ENCODE data around the gene LNPEP.
A peak's percentile ranks its signal among the peaks of the same experiment; 100 is the strongest.

LNPEP gene

DNA sequence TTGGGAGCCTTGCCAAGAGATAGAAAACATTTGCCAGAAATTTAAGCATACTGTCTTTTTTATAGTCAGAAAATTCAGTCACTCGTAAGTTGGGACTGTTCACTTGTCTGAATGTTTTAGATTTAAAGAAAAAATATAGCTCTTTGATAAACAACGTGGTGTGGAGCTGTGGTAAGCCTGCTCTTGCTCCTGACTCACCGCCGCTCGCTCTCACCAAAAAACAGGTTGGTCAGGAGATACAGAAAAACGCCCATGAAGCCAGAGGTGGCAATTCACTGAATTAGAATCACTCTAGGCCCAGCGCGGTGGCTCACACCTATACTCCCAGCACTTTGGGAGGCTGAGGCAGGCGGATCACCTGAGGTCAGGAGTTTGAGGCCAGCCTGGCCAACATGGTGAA is 6.2 kb downstream of the LNPEP start:
- Histone ChIP-seq H3K79me2 (ENCODE audit: insufficient read depth, low read length) (peaks cover 97% of the 10 kb centered on the region), H3K36me3 (ENCODE audit: low read length) (peaks cover 24% of the 10 kb centered on the region)
- TF ChIP-seq, protein P1, sequence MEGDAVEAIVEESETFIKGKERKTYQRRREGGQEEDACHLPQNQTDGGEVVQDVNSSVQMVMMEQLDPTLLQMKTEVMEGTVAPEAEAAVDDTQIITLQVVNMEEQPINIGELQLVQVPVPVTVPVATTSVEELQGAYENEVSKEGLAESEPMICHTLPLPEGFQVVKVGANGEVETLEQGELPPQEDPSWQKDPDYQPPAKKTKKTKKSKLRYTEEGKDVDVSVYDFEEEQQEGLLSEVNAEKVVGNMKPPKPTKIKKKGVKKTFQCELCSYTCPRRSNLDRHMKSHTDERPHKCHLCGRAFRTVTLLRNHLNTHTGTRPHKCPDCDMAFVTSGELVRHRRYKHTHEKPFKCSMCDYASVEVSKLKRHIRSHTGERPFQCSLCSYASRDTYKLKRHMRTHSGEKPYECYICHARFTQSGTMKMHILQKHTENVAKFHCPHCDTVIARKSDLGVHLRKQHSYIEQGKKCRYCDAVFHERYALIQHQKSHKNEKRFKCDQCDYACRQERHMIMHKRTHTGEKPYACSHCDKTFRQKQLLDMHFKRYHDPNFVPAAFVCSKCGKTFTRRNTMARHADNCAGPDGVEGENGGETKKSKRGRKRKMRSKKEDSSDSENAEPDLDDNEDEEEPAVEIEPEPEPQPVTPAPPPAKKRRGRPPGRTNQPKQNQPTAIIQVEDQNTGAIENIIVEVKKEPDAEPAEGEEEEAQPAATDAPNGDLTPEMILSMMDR (IDR thresholded peaks at IDR 0.05; ENCODE audit: insufficient read depth, low read length, poor library complexity, severe bottlenecking) = no peak
- no peak for TF ChIP-seq EZH2phosphoT487 (conservative IDR thresholded peaks at IDR 0.05; ENCODE audit: low read length)

DNA sequence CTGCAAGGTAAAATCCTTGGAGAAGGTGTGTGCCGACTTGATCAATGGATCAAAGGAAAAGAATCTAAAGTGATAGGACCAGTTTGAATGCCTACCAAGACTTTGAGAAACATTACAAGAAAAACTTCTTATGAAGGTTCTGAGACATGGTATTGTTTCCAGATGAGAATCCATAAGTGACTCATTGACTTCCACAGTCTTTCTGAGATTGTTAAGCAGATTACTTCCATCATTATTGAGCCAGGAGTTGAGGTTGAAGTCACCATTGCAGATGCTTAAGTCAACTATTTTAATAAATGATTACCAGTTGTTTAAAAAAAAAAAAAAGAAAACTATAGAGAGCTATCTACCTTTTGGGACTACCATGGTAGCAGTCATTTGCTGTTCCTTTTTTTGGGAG is 7.0 kb downstream of the LNPEP start:
- no peaks in the 10 kb centered on the region for H3K9me2 ChIP-seq (replicated peaks; ENCODE audit: insufficient read depth, low read length)
- H2AFZ ChIP-seq (ENCODE audit: low read depth, low read length, severe bottlenecking) = no peak overlapping the region
- no peak overlapping the region for H3K4me2 ChIP-seq (ENCODE audit: low read depth, low read length, poor library complexity, severe bottlenecking)
- peaks cover 30% of the 10 kb centered on the region; the same call in 1 of the 2 replicates for H3F3A ChIP-seq (ENCODE audit: insufficient read depth)
- H3K9ac ChIP-seq (ENCODE audit: low read length) = no peak overlapping the region
- H3K36me3 ChIP-seq (ENCODE audit: low read length) = peaks cover 23% of the 10 kb centered on the region
- no peaks in the 10 kb centered on the region for H3K9me3 ChIP-seq (ENCODE audit: insufficient read depth, low read length)
- no peaks in the 10 kb centered on the region for H3K27me3 ChIP-seq (ENCODE audit: low read length)
- peaks cover 97% of the 10 kb centered on the region for H3K79me2 ChIP-seq (ENCODE audit: insufficient read depth, low read length)
- TF ChIP-seq, protein P1 (IDR thresholded peaks at IDR 0.05; ENCODE audit: insufficient read depth, low read length, poor library complexity, severe bottlenecking) = no peak
- no peak for TF ChIP-seq EZH2phosphoT487 (conservative IDR thresholded peaks at IDR 0.05; ENCODE audit: low read length)
- no peak overlapping the region for H3K4me3 ChIP-seq (ENCODE audit: insufficient read depth, low read length, poor library complexity, severe bottlenecking)
- peaks cover 13% of the 10 kb centered on the region; the same call in 1 of the 2 replicates for H4K20me1 ChIP-seq (ENCODE audit: low read depth, low read length)
- H3K27ac ChIP-seq (ENCODE audit: low read depth, low read length) = no peak overlapping the region

More for the DNA sequence above, 6.2 kb downstream of the LNPEP start:
- Histone ChIP-seq H3K27ac (ENCODE audit: low read depth, low read length) (no peak overlapping the region), H4K20me1 (ENCODE audit: low read depth, low read length) (peaks cover 20% of the 10 kb centered on the region; the same call in 1 of the 2 replicates), H3K9me3 (ENCODE audit: insufficient read depth, low read length) (no peaks in the 10 kb centered on the region), H3K4me2 (ENCODE audit: low read depth, low read length, poor library complexity, severe bottlenecking) (no peak overlapping the region), H3K9ac (ENCODE audit: low read length) (no peak overlapping the region), H3K4me3 (ENCODE audit: insufficient read depth, low read length, poor library complexity, severe bottlenecking) (no peak overlapping the region), H3F3A (ENCODE audit: insufficient read depth) (peaks cover 32% of the 10 kb centered on the region; the same call in 1 of the 2 replicates), H2AFZ (ENCODE audit: low read depth, low read length, severe bottlenecking) (no peak overlapping the region), H3K9me2 (replicated peaks; ENCODE audit: insufficient read depth, low read length) (no peaks in the 10 kb centered on the region), H3K27me3 (ENCODE audit: low read length) (no peaks in the 10 kb centered on the region)

DNA sequence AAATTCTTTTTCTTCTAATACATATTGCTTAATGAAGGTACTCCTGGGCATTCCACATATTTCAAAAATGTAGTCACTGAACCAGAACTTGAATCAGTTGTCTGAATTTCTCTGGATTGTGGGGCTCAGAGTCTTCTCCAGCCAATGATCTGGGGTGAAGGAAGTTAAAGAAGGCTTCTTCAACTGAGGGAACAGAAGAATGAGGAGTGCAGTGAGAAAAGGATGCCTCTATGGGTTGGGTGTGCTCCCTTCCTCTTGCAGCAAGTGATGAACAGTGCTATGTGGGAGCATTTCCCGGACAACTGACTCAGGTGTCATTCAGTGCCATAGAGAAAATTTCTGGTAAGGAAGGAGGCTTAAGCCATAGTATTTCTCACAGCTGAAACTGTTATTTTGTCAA is 7.9 kb downstream of the LNPEP start:
- Histone ChIP-seq H2AFZ (ENCODE audit: low read depth, low read length, severe bottlenecking) (no peak overlapping the region), H3K27me3 (ENCODE audit: low read length) (no peaks in the 10 kb centered on the region), H3K79me2 (ENCODE audit: insufficient read depth, low read length) (peaks cover 97% of the 10 kb centered on the region), H3K4me2 (ENCODE audit: low read depth, low read length, poor library complexity, severe bottlenecking) (no peak overlapping the region), H3K9me2 (replicated peaks; ENCODE audit: insufficient read depth, low read length) (no peaks in the 10 kb centered on the region), H3K36me3 (ENCODE audit: low read length) (peaks cover 14% of the 10 kb centered on the region; the same call in 1 of the 2 replicates), H3K27ac (ENCODE audit: low read depth, low read length) (0 out of 2 replicates have a peak overlapping the region, but pooled peaks have one; percentile 4), H3K4me3 (ENCODE audit: insufficient read depth, low read length, poor library complexity, severe bottlenecking) (no peak overlapping the region), H3F3A (ENCODE audit: insufficient read depth) (peaks cover 30% of the 10 kb centered on the region; the same call in 1 of the 2 replicates), H3K9ac (ENCODE audit: low read length) (no peak overlapping the region), H4K20me1 (ENCODE audit: low read depth, low read length) (peaks cover 9% of the 10 kb centered on the region; the same call in 1 of the 2 replicates), H3K9me3 (ENCODE audit: insufficient read depth, low read length) (no peaks in the 10 kb centered on the region)
- TF ChIP-seq EZH2phosphoT487 (conservative IDR thresholded peaks at IDR 0.05; ENCODE audit: low read length) = no peak
- TF ChIP-seq, protein P1 (IDR thresholded peaks at IDR 0.05; ENCODE audit: insufficient read depth, low read length, poor library complexity, severe bottlenecking) = no peak

Measured in SU-DHL-6 (cell line).